ENCODE results near the gene CDYL.

Gene CDYL

GRCh38 chr6:4781967-4782575, 5.9 kb downstream of the CDYL start:
- Histone ChIP-seq H2AFZ (ENCODE audit: low read length) (no peak overlapping the region), H3K9ac (ENCODE audit: low read length) (no peak overlapping the region), H4K20me1 (ENCODE audit: insufficient read depth, low read length) (peaks cover 2% of the 10 kb centered on the region; the same call in 1 of the 2 replicates), H3K4me3 (ENCODE audit: low read depth, low read length, poor library complexity, severe bottlenecking) (no peak overlapping the region), H3K4me1 (ENCODE audit: insufficient read depth, low read length, severe bottlenecking) (peaks cover 10% of the 10 kb centered on the region), H3K79me2 (ENCODE audit: insufficient read depth, low read length) (0 out of 2 replicates have a peak, but pooled peaks cover 6% of the 10 kb centered on the region), H3F3A (ENCODE audit: insufficient read depth, low read length) (no peaks in the 10 kb centered on the region), H3K9me2 (ENCODE audit: low read depth, low read length) (no peaks in the 10 kb centered on the region), H3K36me3 (ENCODE audit: insufficient read depth, low read length) (peaks cover 11% of the 10 kb centered on the region; the same call in 1 of the 2 replicates), H3K4me2 (ENCODE audit: low read length) (no peak overlapping the region), H3K27me3 (ENCODE audit: insufficient read depth, low read length) (peaks cover 6% of the 10 kb centered on the region; the same call in 1 of the 2 replicates), H3K27ac (ENCODE audit: low read depth, low read length, poor library complexity, severe bottlenecking) (no peak overlapping the region), H3K9me3 (ENCODE audit: low read length) (peaks cover 13% of the 10 kb centered on the region)
- TF ChIP-seq CTCF (IDR thresholded peaks at IDR 0.05; ENCODE audit: low read length) (no peak), EZH2 (IDR thresholded peaks at IDR 0.05; ENCODE audit: borderline replicate concordance, low read length) (no peak)

GRCh38 chr6:4786996-4787395, 10.8 kb downstream of the CDYL start:
- Histone ChIP-seq H3K9ac (ENCODE audit: low read length) (no peak overlapping the region), H3K36me3 (ENCODE audit: insufficient read depth, low read length) (no peaks in the 10 kb centered on the region), H3K9me2 (ENCODE audit: low read depth, low read length) (no peaks in the 10 kb centered on the region), H3K27ac (ENCODE audit: low read depth, low read length, poor library complexity, severe bottlenecking) (no peak overlapping the region), H4K20me1 (ENCODE audit: insufficient read depth, low read length) (peaks cover 6% of the 10 kb centered on the region; the same call in 1 of the 2 replicates), H3K4me3 (ENCODE audit: low read depth, low read length, poor library complexity, severe bottlenecking) (no peak overlapping the region), H3K27me3 (ENCODE audit: insufficient read depth, low read length) (no peaks in the 10 kb centered on the region), H3K4me2 (ENCODE audit: low read length) (no peak overlapping the region), H3K4me1 (ENCODE audit: insufficient read depth, low read length, severe bottlenecking) (no peaks in the 10 kb centered on the region), H3K79me2 (ENCODE audit: insufficient read depth, low read length) (0 out of 2 replicates have a peak, but pooled peaks cover 6% of the 10 kb centered on the region), H2AFZ (ENCODE audit: low read length) (no peak overlapping the region), H3F3A (ENCODE audit: insufficient read depth, low read length) (no peaks in the 10 kb centered on the region), H3K9me3 (ENCODE audit: low read length) (peaks cover 3% of the 10 kb centered on the region; the same call in 1 of the 2 replicates)
- TF ChIP-seq CTCF (IDR thresholded peaks at IDR 0.05; ENCODE audit: low read length) = no peak

GRCh38 chr6:4788482-4788881, 12.3 kb downstream of the CDYL start:
- H3K4me3 ChIP-seq (ENCODE audit: low read depth, low read length, poor library complexity, severe bottlenecking) = no peak overlapping the region

More at GRCh38 chr6:4788482-4788881, 12.3 kb downstream of the CDYL start:
- H4K20me1 ChIP-seq (ENCODE audit: insufficient read depth, low read length) = peaks cover 6% of the 10 kb centered on the region; the same call in 1 of the 2 replicates
- H3K79me2 ChIP-seq (ENCODE audit: insufficient read depth, low read length) = peaks cover 6% of the 10 kb centered on the region; the same call in 1 of the 2 replicates
- H2AFZ ChIP-seq (ENCODE audit: low read length) = no peak overlapping the region
- no peaks in the 10 kb centered on the region for H3K4me1 ChIP-seq (ENCODE audit: insufficient read depth, low read length, severe bottlenecking)
- H3F3A ChIP-seq (ENCODE audit: insufficient read depth, low read length) = no peaks in the 10 kb centered on the region
- H3K9ac ChIP-seq (ENCODE audit: low read length) = no peak overlapping the region
- H3K9me2 ChIP-seq (ENCODE audit: low read depth, low read length) = no peaks in the 10 kb centered on the region
- H3K4me2 ChIP-seq (ENCODE audit: low read length) = no peak overlapping the region
- H3K9me3 ChIP-seq (ENCODE audit: low read length) = peaks cover 3% of the 10 kb centered on the region; the same call in 1 of the 2 replicates
- no peak for TF ChIP-seq CTCF (IDR thresholded peaks at IDR 0.05; ENCODE audit: low read length)
- TF ChIP-seq EZH2 (IDR thresholded peaks at IDR 0.05; ENCODE audit: borderline replicate concordance, low read length) = no peak
- H3K27ac ChIP-seq (ENCODE audit: low read depth, low read length, poor library complexity, severe bottlenecking) = no peak overlapping the region
- H3K36me3 ChIP-seq (ENCODE audit: insufficient read depth, low read length) = no peaks in the 10 kb centered on the region
- no peaks in the 10 kb centered on the region for H3K27me3 ChIP-seq (ENCODE audit: insufficient read depth, low read length)
